RWPE2 (cell line): ENCODE results near the gene FAM162B.

ENCODE experiments used
- ATAC-seq: fragments of 200-7000 bp; cut with Tn5 transposase; 3 replicates; pipeline ENCODE4 v1.9.1; 2021; ENCODE audit warnings: low read depth
- DNase-seq: peaks from one replicate; pipeline ENCODE4 v3.0.0-alpha.2; 2020; ENCODE audit warnings: low spot score
- H3K27ac ChIP-seq: fragments of 450-650 bp; 2 replicates; pipeline ENCODE4 v1.5.1; 2017; ENCODE audit warnings: mild to moderate bottlenecking; ENCODE audit not compliant: poor library complexity, severe bottlenecking
- H3K27me3 ChIP-seq: fragments of 250-450 bp; sonication (Bioruptor Pico); 2 replicates; pipeline ENCODE4 v1.5.1; 2021; ENCODE audit warnings: mild to moderate bottlenecking, moderate library complexity; ENCODE audit not compliant: insufficient read depth, poor library complexity, severe bottlenecking
- H3K36me3 ChIP-seq: fragments of 250-450 bp; sonication (Bioruptor Pico); 2 replicates; pipeline ENCODE4 v1.5.1; 2020; ENCODE audit warnings: low read depth, mild to moderate bottlenecking, moderate library complexity
- H3K4me1 ChIP-seq: fragments of 250-450 bp; sonication (Bioruptor Pico); 2 replicates; pipeline ENCODE4 v1.5.1; 2021; ENCODE audit warnings: mild to moderate bottlenecking, moderate library complexity; ENCODE audit not compliant: insufficient read depth, poor library complexity, severe bottlenecking
- H3K4me3 ChIP-seq: fragments of 250-450 bp; sonication (Bioruptor Pico); 2 replicates; pipeline ENCODE4 v1.5.1; 2021; ENCODE audit warnings: mild to moderate bottlenecking, moderate library complexity; ENCODE audit not compliant: severe bottlenecking
- H3K9me3 ChIP-seq: fragments of 250-450 bp; sonication (Bioruptor Pico); 2 replicates; pipeline ENCODE4 v1.5.1; 2021; ENCODE audit warnings: mild to moderate bottlenecking, moderate library complexity; ENCODE audit not compliant: severe bottlenecking
- CTCF ChIP-seq: fragments of 450-650 bp; IDR thresholded peaks from one replicate; pipeline ENCODE4 v1.5.1; 2017; ENCODE audit warnings: mild to moderate bottlenecking, moderate library complexity; ENCODE audit not compliant: poor library complexity, severe bottlenecking

The FAM162B gene

GRCh38 chr6:116797585-116797984 lies 32.1 kb upstream of the FAM162B start:
- Histone ChIP-seq H3K27ac (no peak overlapping the region), H3K4me3 (no peak overlapping the region), H3K36me3 (no peaks in the 10 kb centered on the region), H3K9me3 (no peaks in the 10 kb centered on the region), H3K27me3 (no peaks in the 10 kb centered on the region), H3K4me1 (no peaks in the 10 kb centered on the region)
- ATAC-seq (no peak), DNase-seq (no peak)
- TF ChIP-seq CTCF, result no peak

GRCh38 chr6:116793224-116793623 lies 27.7 kb upstream of the FAM162B start:
- no peak for ATAC-seq
- no peak overlapping the region for H3K4me3 ChIP-seq
- no peak overlapping the region for H3K27ac ChIP-seq
- no peak for DNase-seq
- no peaks in the 10 kb centered on the region for H3K4me1 ChIP-seq
- no peak for TF ChIP-seq CTCF
- H3K9me3 ChIP-seq, result no peaks in the 10 kb centered on the region
- H3K36me3 ChIP-seq, result no peaks in the 10 kb centered on the region
- no peaks in the 10 kb centered on the region for H3K27me3 ChIP-seq

GRCh38 chr6:116783852-116784251 lies 18.3 kb upstream of the FAM162B start:
- DNase-seq, result no peak
- Histone ChIP-seq H3K4me3 (no peak overlapping the region), H3K9me3 (no peaks in the 10 kb centered on the region), H3K4me1 (no peaks in the 10 kb centered on the region), H3K27me3 (peaks cover 3% of the 10 kb centered on the region), H3K27ac (no peak overlapping the region), H3K36me3 (no peaks in the 10 kb centered on the region)
- peak; percentile 29; the same call in 1 of the 3 replicates for ATAC-seq
- TF ChIP-seq CTCF, result no peak

- ATAC-seq, result peak; percentile 56; the same call in 2 of the 3 replicates
- Histone ChIP-seq H3K36me3 (no peaks in the 10 kb centered on the region), H3K9me3 (no peaks in the 10 kb centered on the region), H3K27me3 (peaks cover 3% of the 10 kb centered on the region), H3K4me1 (no peaks in the 10 kb centered on the region), H3K27ac (no peak overlapping the region), H3K4me3 (no peak overlapping the region)
- no peak for DNase-seq
- TF ChIP-seq CTCF, result peak; percentile 75
These were observed 14.2 kb upstream of the FAM162B start for GRCh38 chr6:116779573-116780164.

- H3K27ac ChIP-seq, result no peak overlapping the region
- no peaks in the 10 kb centered on the region for H3K36me3 ChIP-seq
- H3K9me3 ChIP-seq, result no peaks in the 10 kb centered on the region
- ATAC-seq, result no peak
- no peak overlapping the region for H3K4me3 ChIP-seq
- no peak for DNase-seq
- no peak for TF ChIP-seq CTCF
- peaks cover 3% of the 10 kb centered on the region for H3K27me3 ChIP-seq
- H3K4me1 ChIP-seq, result no peaks in the 10 kb centered on the region
These were observed 8.4 kb upstream of the FAM162B start for GRCh38 chr6:116773886-116774285.
